GM12891 (cell line): ENCODE data around the gene TXLNG.
A peak's percentile ranks its signal among the peaks of the same experiment; 100 is the strongest.

Experiments
- DNase-seq: peaks from one replicate; pipeline ENCODE4 v3.0.0; 2011; ENCODE audit warnings: low spot score; ENCODE audit not compliant: insufficient read length
- FAIRE-seq: peaks from 2 replicates; lab custom pipeline; 2011; peaks lifted over from hg19 to GRCh38; lab: Jason Lieb, UNC
- PAX5 ChIP-seq: IDR thresholded peaks from 2 replicates; pipeline ENCODE4 v1.6.1; 2011; ENCODE audit warnings: low read length, moderate library complexity, mild to moderate bottlenecking; ENCODE audit not compliant: insufficient read depth, severe bottlenecking
- POLR2A ChIP-seq: IDR thresholded peaks from 2 replicates; pipeline ENCODE4 v1.6.1; 2011; ENCODE audit warnings: low read depth, low read length, control low read depth
- POLR2AphosphoS5 ChIP-seq: IDR thresholded peaks from 2 replicates; pipeline ENCODE4 v1.6.1; 2011; ENCODE audit warnings: low read depth, low read length, control low read depth
- POU2F2 ChIP-seq: IDR thresholded peaks from 2 replicates; pipeline ENCODE4 v1.6.1; 2011; ENCODE audit warnings: low read depth, mild to moderate bottlenecking, control low read depth, low read length, moderate library complexity
- SPI1 ChIP-seq: IDR thresholded peaks from 2 replicates; pipeline ENCODE4 v1.6.1; 2011; ENCODE audit warnings: low read depth, low read length, control low read depth
- TAF1 ChIP-seq: IDR thresholded peaks from 2 replicates; pipeline ENCODE4 v1.6.1; 2011; ENCODE audit warnings: low read depth, low read length, control low read depth

TXLNG gene

GRCh38 chrX:16807976-16808542 is 21.8 kb downstream of the TXLNG start:
- no peak for DNase-seq
- no peak for FAIRE-seq
- no peak for TF ChIP-seq POU2F2
- TF ChIP-seq SPI1: no peak
- TF ChIP-seq POLR2A: no peak
- TF ChIP-seq TAF1: no peak
- no peak for TF ChIP-seq POLR2AphosphoS5
- TF ChIP-seq PAX5: no peak

DNA sequence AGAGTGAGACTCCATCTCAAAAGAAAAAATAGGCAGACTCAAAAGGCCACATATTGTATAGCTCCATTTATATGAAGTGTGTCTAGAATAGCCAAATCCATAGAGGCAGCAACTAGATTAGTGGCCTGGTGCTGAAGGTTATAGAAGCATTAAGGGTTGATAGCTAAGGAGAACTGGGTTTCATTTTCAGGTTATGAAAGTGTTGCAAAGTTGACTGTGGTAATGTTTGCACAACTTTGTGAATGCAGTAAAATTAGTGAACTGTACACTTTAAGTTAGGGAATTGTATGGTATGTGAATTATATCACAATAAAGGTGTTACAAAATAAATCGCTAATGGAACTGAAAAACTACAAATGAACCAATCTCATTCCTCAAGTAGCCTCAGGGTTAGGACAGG is 28.3 kb downstream of the TXLNG start:
- no peak for TF ChIP-seq SPI1
- TF ChIP-seq TAF1: no peak
- TF ChIP-seq POLR2A: no peak
- no peak for TF ChIP-seq POLR2AphosphoS5
- FAIRE-seq (peak; percentile 78), DNase-seq (no peak)

- TF ChIP-seq SPI1: no peak
- TF ChIP-seq TAF1: no peak
- TF ChIP-seq POLR2AphosphoS5: no peak
- TF ChIP-seq POU2F2: no peak
- no peak for TF ChIP-seq PAX5
- TF ChIP-seq POLR2A: no peak
- DNase-seq (no peak), FAIRE-seq (no peak)
Observed at GRCh38 chrX:16819634-16820033, 33.4 kb downstream of the TXLNG start.

GRCh38 chrX:16822723-16823122 is 36.5 kb downstream of the TXLNG start:
- no peak for FAIRE-seq

DNA sequence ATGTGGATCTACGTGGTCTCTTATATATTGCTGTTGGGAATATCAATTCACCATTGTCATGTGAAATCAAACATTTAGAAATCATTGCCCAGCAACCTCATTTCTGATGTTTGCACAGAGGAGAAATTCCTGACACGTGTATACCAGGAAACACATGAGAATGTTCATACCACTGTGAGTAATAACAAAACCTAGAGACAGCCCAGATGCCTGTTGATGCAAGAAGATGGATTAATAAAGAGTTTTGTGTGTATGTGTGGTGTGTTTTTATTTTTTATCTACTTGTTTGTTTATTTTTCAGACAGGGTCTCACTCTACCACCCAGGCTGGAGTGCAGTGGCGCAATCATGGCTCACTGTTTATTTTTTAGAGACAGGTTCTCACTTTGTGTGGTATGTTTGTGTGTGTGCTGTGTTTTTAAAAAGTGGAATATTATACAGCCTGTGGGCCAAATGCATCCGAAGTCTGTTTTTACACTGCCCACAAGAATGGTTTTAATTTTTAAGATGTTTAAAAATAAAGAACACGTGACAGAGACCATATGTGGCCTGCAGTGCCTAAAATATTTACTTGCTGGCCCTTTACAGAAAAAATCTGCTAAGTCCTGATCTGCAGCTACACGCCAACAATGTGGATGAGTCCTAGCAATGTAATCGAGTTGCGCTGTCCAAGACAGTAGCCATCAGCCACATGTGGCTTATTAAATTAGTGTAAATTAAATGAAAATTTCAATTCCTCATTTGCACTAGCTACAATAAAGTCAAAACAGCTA is 39.2 kb downstream of the TXLNG start:
- no peak for DNase-seq
- no peak for FAIRE-seq
- no peak for TF ChIP-seq TAF1
- no peak for TF ChIP-seq POU2F2
- no peak for TF ChIP-seq POLR2AphosphoS5
- no peak for TF ChIP-seq PAX5
- no peak for TF ChIP-seq SPI1
- TF ChIP-seq POLR2A: no peak

More at GRCh38 chrX:16822723-16823122, 36.5 kb downstream of the TXLNG start:
- DNase-seq: no peak
- TF ChIP-seq POU2F2 (no peak), SPI1 (no peak), TAF1 (no peak), PAX5 (no peak), POLR2AphosphoS5 (no peak), POLR2A (no peak)

GRCh38 chrX:16826207-16826606 is 39.9 kb downstream of the TXLNG start:
- FAIRE-seq (no peak), DNase-seq (no peak)
- TF ChIP-seq POU2F2 (no peak), POLR2AphosphoS5 (no peak), TAF1 (no peak), POLR2A (no peak), SPI1 (no peak), PAX5 (no peak)

GRCh38 chrX:16827225-16827624 is 41.0 kb downstream of the TXLNG start:
- DNase-seq (no peak), FAIRE-seq (no peak)
- TF ChIP-seq TAF1 (no peak), PAX5 (no peak), POLR2A (no peak), POLR2AphosphoS5 (no peak), POU2F2 (no peak), SPI1 (no peak)

- TF ChIP-seq POU2F2 (no peak), SPI1 (no peak), POLR2A (no peak), PAX5 (no peak), TAF1 (no peak), POLR2AphosphoS5 (no peak)
- no peak for DNase-seq
- no peak for FAIRE-seq
Observed at GRCh38 chrX:16828124-16828908, 42.0 kb downstream of the TXLNG start.

DNA sequence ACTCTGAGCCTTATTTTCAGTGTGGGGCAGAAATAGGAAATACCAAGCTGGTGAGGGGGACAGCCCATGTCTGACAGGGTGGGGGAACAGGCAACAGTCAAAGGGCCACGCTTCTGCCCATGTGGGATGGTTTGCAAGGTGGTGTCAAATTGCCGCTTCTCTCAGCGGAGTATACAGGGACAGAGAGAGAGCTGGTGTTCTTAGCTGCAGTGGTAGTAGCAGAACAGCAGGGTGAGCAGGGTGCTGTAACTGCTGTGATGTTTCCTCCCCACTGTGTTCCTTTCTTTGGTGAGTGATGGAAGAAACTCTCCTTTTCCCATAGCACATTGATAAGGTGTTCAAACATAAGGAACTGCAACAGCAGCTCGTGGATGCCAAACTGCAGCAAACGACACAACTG is 46.0 kb downstream of the TXLNG start:
- TF ChIP-seq SPI1 (no peak), POLR2A (no peak), TAF1 (no peak), POU2F2 (no peak), POLR2AphosphoS5 (no peak), PAX5 (no peak)
- DNase-seq: no peak
- FAIRE-seq: no peak
